Testis (tissue), 3 donors: ENCODE measurements around the gene CREBRF. TPM values are rescaled to one million over a fixed set of nuclear protein-coding genes. Genes with fewer than 3 reads are reported as not detected.

Experiments
- DNase-seq: peaks from one replicate; pipeline ENCODE4 v3.0.0-alpha.2; 2019
- H3K27ac ChIP-seq, 2 donors: fragments of 200-600 bp; sonication (generic); one replicate each; pipeline ENCODE4 v1.5.1; 2019
- H3K27me3 ChIP-seq: fragments of 200-600 bp; sonication (generic); one replicate; pipeline ENCODE4 v1.5.1; 2019
- H3K36me3 ChIP-seq: fragments of 200-600 bp; sonication (generic); one replicate; pipeline ENCODE4 v1.5.1; 2017; ENCODE audit warnings: low read depth; ENCODE audit errors: missing control alignments
- H3K4me1 ChIP-seq: fragments of 200-600 bp; sonication (generic); one replicate; pipeline ENCODE4 v1.5.1; 2019
- H3K4me3 ChIP-seq, 2 donors: fragments of 200-600 bp; sonication (generic); one replicate each; pipeline ENCODE4 v1.5.1; 2017 to 2019
- H3K9me3 ChIP-seq: fragments of 200-600 bp; sonication (generic); one replicate; pipeline ENCODE4 v1.5.1; 2017
- CTCF ChIP-seq, 3 experiments: fragments of 450-650 bp in 2 of 3; fragments of 200-600 bp in 1 of 3; sonication (generic) in 1 of 3; IDR thresholded peaks; one replicate each; pipeline ENCODE4 v1.5.1; 2016 to 2019; ENCODE audit warnings: antibody characterized with exemption in 3 of 3, mild to moderate bottlenecking in 2 of 3, moderate library complexity in 1 of 3
- POLR2A ChIP-seq: fragments of 450-650 bp; IDR thresholded peaks from one replicate; pipeline ENCODE4 v1.6.1; 2017; ENCODE audit warnings: antibody characterized with exemption, mild to moderate bottlenecking, moderate library complexity
- WGBS, 2 donors: methylation state at CpG; one replicate each; pipeline ENCODE4 v1.1.5; 2018; 5-methylcytosine and 5-hydroxymethylcytosine counted together
- intact Hi-C: fragments of 100-400 bp; cut with DNase I; formaldehyde crosslinking; loops from one replicate; pipeline ENCODE4 v1.15.1; 2023; ENCODE audit warnings: low total_unique reads
- polyA plus RNA-seq: library from polyadenylated mRNA; stranded (reverse); fragments of 350-450 nt; fragmentation: Illumina TruSeq; extraction: RNeasy Lipid Tissue Mini Kit (QIAGEN cat#74804); gene quantifications from one replicate; pipeline ENCODE4 v1.2.3, GENCODE V29; 2014; ENCODE audit warnings: low read depth, low replicate concordance; ENCODE audit not compliant: insufficient read depth
- total RNA-seq, 2 donors: library from RNA; depleted of rRNA; stranded (reverse); fragments of >200 nt; gene quantifications; one replicate each; pipeline ENCODE4 v1.2.3, GENCODE V29; 2016

CREBRF gene
- total and polyA plus RNA-seq, 3 donors from 2014 or later, result 24.2 to 58.4 (median 55.6) TPM

DNA sequence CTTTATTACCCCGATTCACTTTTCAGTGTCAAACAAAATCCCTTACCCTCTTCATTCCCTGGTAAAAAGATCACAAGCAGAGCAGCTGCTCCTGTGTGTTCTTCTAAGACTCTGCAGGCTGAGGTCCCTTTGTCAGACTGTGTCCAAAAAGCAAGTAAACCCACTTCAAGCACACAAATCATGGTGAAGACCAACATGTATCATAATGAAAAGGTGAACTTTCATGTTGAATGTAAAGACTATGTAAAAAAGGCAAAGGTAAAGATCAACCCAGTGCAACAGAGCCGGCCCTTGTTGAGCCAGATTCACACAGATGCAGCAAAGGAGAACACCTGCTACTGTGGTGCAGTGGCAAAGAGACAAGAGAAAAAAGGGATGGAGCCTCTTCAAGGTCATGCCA lies 34.5 kb downstream of the CREBRF start:
- Histone ChIP-seq H3K27me3 (no peaks in the 10 kb centered on the region), H3K36me3 (no peaks in the 10 kb centered on the region), H3K27ac (no peak overlapping the region), H3K4me3 (no peak overlapping the region), H3K4me1 (peaks cover 23% of the 10 kb centered on the region), H3K9me3 (no peaks in the 10 kb centered on the region)
- WGBS, 2 donors, result 69 to 83% methylated on average over 2 of the region's 2 CpGs
- DNase-seq, result no peak
- intact Hi-C loops, result no loop called here
- TF ChIP-seq CTCF (IDR thresholded peaks at IDR 0.05) (no peak), POLR2A (no peak)

- intact Hi-C loops, result no loop called here
- 93 to 97% methylated on average over 5 of the region's 5 CpGs for WGBS, 2 donors
- no peaks in the 10 kb centered on the region for H3K36me3 ChIP-seq
Measured at GRCh38 chr5:173091981-173092380, 35.8 kb downstream of the CREBRF start.

DNA sequence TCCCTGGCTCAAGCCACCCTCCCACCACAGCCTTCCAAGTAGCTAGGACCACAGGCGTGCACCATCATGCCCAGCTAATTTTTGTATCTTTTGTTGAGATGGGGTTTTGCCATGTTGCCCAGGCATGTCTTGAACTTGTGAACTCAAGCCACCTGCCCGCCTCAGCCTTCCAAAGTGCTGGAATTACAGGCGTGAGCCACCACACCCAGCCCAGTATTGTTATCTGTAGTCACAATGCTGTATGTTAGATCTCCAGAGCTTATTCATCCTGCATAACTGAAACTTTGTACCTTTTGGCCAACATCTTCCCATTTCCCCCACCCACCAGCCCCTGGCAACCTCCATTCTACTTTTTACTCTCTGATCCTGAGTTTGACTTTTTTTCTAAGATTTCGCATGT lies 37.5 kb downstream of the CREBRF start:
- 76 to 84% methylated on average over 2 to 4 of the region's 4 CpGs for WGBS, 2 donors
- H3K27ac ChIP-seq, result no peak overlapping the region
- H3K27me3 ChIP-seq, result no peaks in the 10 kb centered on the region
- TF ChIP-seq CTCF (IDR thresholded peaks at IDR 0.05) (no peak), POLR2A (no peak)
- H3K9me3 ChIP-seq, result no peaks in the 10 kb centered on the region
- intact Hi-C loops, result no loop called here
- peaks cover 23% of the 10 kb centered on the region for H3K4me1 ChIP-seq
- no peak overlapping the region for H3K4me3 ChIP-seq
- DNase-seq, result no peak
- H3K36me3 ChIP-seq, result no peaks in the 10 kb centered on the region

More at GRCh38 chr5:173091981-173092380, 35.8 kb downstream of the CREBRF start:
- Histone ChIP-seq H3K4me1 (peaks cover 23% of the 10 kb centered on the region), H3K27me3 (no peaks in the 10 kb centered on the region), H3K27ac (no peak overlapping the region), H3K4me3 (no peak overlapping the region), H3K9me3 (no peaks in the 10 kb centered on the region)
- TF ChIP-seq CTCF (IDR thresholded peaks at IDR 0.05), result no peak
- TF ChIP-seq POLR2A, result no peak
- DNase-seq, result no peak

- Histone ChIP-seq H3K4me3 (no peak overlapping the region), H3K27ac (no peak overlapping the region), H3K4me1 (peaks cover 23% of the 10 kb centered on the region), H3K27me3 (no peaks in the 10 kb centered on the region), H3K36me3 (no peaks in the 10 kb centered on the region), H3K9me3 (no peaks in the 10 kb centered on the region)
- TF ChIP-seq CTCF (IDR thresholded peaks at IDR 0.05) (no peak), POLR2A (no peak)
- intact Hi-C loops, result no loop called here
- WGBS, 2 donors, result 41 to 56% methylated on average over 4 of the region's 4 CpGs
- DNase-seq, result no peak
Measured at GRCh38 chr5:173094012-173094661, 38.0 kb downstream of the CREBRF start.

DNA sequence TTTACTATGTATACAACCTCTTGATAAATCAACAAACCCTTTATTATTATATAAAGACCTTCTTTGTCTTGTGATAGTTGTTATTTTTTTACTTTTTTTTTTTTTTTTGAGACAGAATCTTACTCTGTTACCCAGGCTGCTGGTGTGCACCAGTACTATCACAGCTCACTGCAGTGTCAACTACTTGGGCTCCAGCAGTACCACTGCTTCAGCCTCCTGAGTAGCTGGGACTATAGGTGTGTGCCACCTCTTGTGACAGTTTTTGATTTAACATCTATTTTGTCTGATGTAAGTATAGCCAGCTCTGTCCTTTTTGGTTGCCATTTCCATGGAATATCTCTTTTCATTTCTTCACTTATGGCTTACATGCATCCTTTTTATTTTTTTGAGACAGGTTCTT lies 42.6 kb downstream of the CREBRF start:
- intact Hi-C loops, result no loop called here
- peaks cover 11% of the 10 kb centered on the region for H3K4me1 ChIP-seq
- TF ChIP-seq CTCF (IDR thresholded peaks at IDR 0.05) (no peak), POLR2A (no peak)

More for the DNA sequence above, 42.6 kb downstream of the CREBRF start:
- Histone ChIP-seq H3K9me3 (no peaks in the 10 kb centered on the region), H3K27ac (no peak overlapping the region), H3K36me3 (no peaks in the 10 kb centered on the region), H3K27me3 (no peaks in the 10 kb centered on the region), H3K4me3 (no peak overlapping the region)
- no peak for DNase-seq
